KMS-11 (cell line): ENCODE data around the gene HSPA12B.

Experiments
- H2AFZ ChIP-seq: fragments of 200-600 bp; sonication (generic); 2 replicates; pipeline ENCODE4 v1.6.1; 2016; ENCODE audit warnings: antibody characterized with exemption, mixed run types, low read depth
- H3K27ac ChIP-seq: fragments of 200-600 bp; sonication (generic); 2 replicates; pipeline ENCODE4 v1.6.1; 2016; ENCODE audit warnings: mild to moderate bottlenecking, mixed run types
- H3K27me3 ChIP-seq: fragments of 200-600 bp; sonication (generic); 2 replicates; pipeline ENCODE4 v1.6.1; 2017; ENCODE audit warnings: mild to moderate bottlenecking, low read depth, mixed run types, moderate library complexity; ENCODE audit not compliant: insufficient read depth
- H3K36me3 ChIP-seq: fragments of 200-600 bp; sonication (generic); 2 replicates; pipeline ENCODE4 v1.6.1; 2017; ENCODE audit warnings: mild to moderate bottlenecking, mixed run types; ENCODE audit not compliant: insufficient read depth
- H3K4me1 ChIP-seq: fragments of 200-600 bp; sonication (generic); 2 replicates; pipeline ENCODE4 v1.6.1; 2016; ENCODE audit warnings: mild to moderate bottlenecking, low read depth, mixed run types; ENCODE audit not compliant: poor library complexity, severe bottlenecking
- H3K4me2 ChIP-seq: fragments of 200-600 bp; sonication (generic); 2 replicates; pipeline ENCODE4 v1.7.0; 2016; ENCODE audit warnings: mild to moderate bottlenecking, mixed run types
- H3K4me3 ChIP-seq: fragments of 200-600 bp; sonication (generic); IDR thresholded peaks from 2 replicates; pipeline ENCODE4 v1.6.1; 2017; ENCODE audit warnings: low read depth, low read length, mixed read lengths; ENCODE audit not compliant: insufficient read depth
- H3K79me2 ChIP-seq: fragments of 200-600 bp; sonication (generic); 2 replicates; pipeline ENCODE4 v1.6.1; 2016; ENCODE audit warnings: low read depth, mixed run types; ENCODE audit not compliant: insufficient read depth
- H3K9ac ChIP-seq: fragments of 200-600 bp; sonication (generic); 2 replicates; pipeline ENCODE4 v1.6.1; 2016; ENCODE audit warnings: mild to moderate bottlenecking, mixed run types
- H4K20me1 ChIP-seq: fragments of 200-600 bp; sonication (generic); 2 replicates; pipeline ENCODE4 v1.6.1; 2016; ENCODE audit warnings: mild to moderate bottlenecking, mixed run types; ENCODE audit not compliant: insufficient read depth
- CTCF ChIP-seq: fragments of 200-600 bp; sonication (generic); conservative IDR thresholded peaks from 2 replicates; pipeline ENCODE4 v1.6.1; 2017; ENCODE audit warnings: low read depth, mild to moderate bottlenecking, antibody characterized with exemption, low read length, moderate library complexity, mixed read lengths

The HSPA12B gene

GRCh38 chr20:3710703-3711483 lies 21.6 kb upstream of the HSPA12B start:
- TF ChIP-seq CTCF = peak; percentile 81
- no peak overlapping the region for H3K9ac ChIP-seq
- no peak overlapping the region for H3K4me2 ChIP-seq
- no peak overlapping the region for H3K4me3 ChIP-seq
- no peaks in the 10 kb centered on the region for H3K79me2 ChIP-seq
- H2AFZ ChIP-seq = no peak overlapping the region
- no peak overlapping the region for H3K27ac ChIP-seq
- no peaks in the 10 kb centered on the region for H3K36me3 ChIP-seq
- no peaks in the 10 kb centered on the region for H4K20me1 ChIP-seq
- H3K4me1 ChIP-seq = no peaks in the 10 kb centered on the region
- no peaks in the 10 kb centered on the region for H3K27me3 ChIP-seq

GRCh38 chr20:3711484-3711941 lies 21.0 kb upstream of the HSPA12B start:
- no peaks in the 10 kb centered on the region for H4K20me1 ChIP-seq
- H3K79me2 ChIP-seq = no peaks in the 10 kb centered on the region
- no peak overlapping the region for H3K4me2 ChIP-seq
- no peaks in the 10 kb centered on the region for H3K27me3 ChIP-seq
- no peak overlapping the region for H3K27ac ChIP-seq
- H3K4me3 ChIP-seq = no peak overlapping the region
- no peaks in the 10 kb centered on the region for H3K4me1 ChIP-seq
- no peak overlapping the region for H3K9ac ChIP-seq
- H3K36me3 ChIP-seq = no peaks in the 10 kb centered on the region
- TF ChIP-seq CTCF = no peak
- no peak overlapping the region for H2AFZ ChIP-seq

GRCh38 chr20:3712279-3712873 lies 20.1 kb upstream of the HSPA12B start, which contains the start of gene SIGLEC1:
Gene SIGLEC1 (minus strand): TSS chr20:3712600. CDS start chr20:3707128, 5,472 bp downstream.
- Histone ChIP-seq H4K20me1 (no peaks in the 10 kb centered on the region), H3K27me3 (no peaks in the 10 kb centered on the region), H3K4me3 (no peak within 1 kb of the TSS), H3K79me2 (no peaks in the 10 kb centered on the region), H3K27ac (no peak within 1 kb of the TSS), H3K36me3 (no peaks in the 10 kb centered on the region), H3K4me1 (no peaks in the 10 kb centered on the region), H3K9ac (no peak within 1 kb of the TSS), H3K4me2 (no peak within 1 kb of the TSS), H2AFZ (no peak within 1 kb of the TSS)
- TF ChIP-seq CTCF = no peak

- Histone ChIP-seq H4K20me1 (no peaks in the 10 kb centered on the region), H3K79me2 (no peaks in the 10 kb centered on the region), H3K36me3 (no peaks in the 10 kb centered on the region), H3K27ac (no peak overlapping the region), H2AFZ (no peak overlapping the region), H3K9ac (no peak overlapping the region), H3K4me1 (no peaks in the 10 kb centered on the region), H3K27me3 (no peaks in the 10 kb centered on the region), H3K4me2 (no peak overlapping the region), H3K4me3 (no peak overlapping the region)
- no peak for TF ChIP-seq CTCF
These were observed 18.4 kb upstream of the HSPA12B start for GRCh38 chr20:3714092-3714491.
